Neuronal stem cell (in vitro differentiated cells): ENCODE data around the gene NR4A2.

ENCODE experiments used
- DNase-seq: peaks from one replicate; pipeline ENCODE4 v3.0.0-alpha.2; 2013; ENCODE audit warnings: low spot score
- H2AFZ ChIP-seq: one replicate; pipeline ENCODE4 v1.6.1; 2013; ENCODE audit warnings: mild to moderate bottlenecking, low read length, inconsistent platforms
- H2AK5ac ChIP-seq: 2 replicates; pipeline ENCODE4 v1.6.1; 2013; ENCODE audit warnings: low read depth, mild to moderate bottlenecking, inconsistent platforms, low read length, moderate library complexity, mixed read lengths
- H2BK120ac ChIP-seq: 2 replicates; pipeline ENCODE4 v1.6.1; 2013; ENCODE audit warnings: low read depth, mild to moderate bottlenecking, inconsistent platforms, low read length, moderate library complexity, mixed read lengths
- H2BK12ac ChIP-seq: one replicate; pipeline ENCODE4 v1.6.1; 2013; ENCODE audit warnings: low read length, inconsistent platforms
- H2BK15ac ChIP-seq: 2 replicates; pipeline ENCODE4 v1.6.1; 2013; ENCODE audit warnings: mild to moderate bottlenecking, low read length, inconsistent platforms, mixed read lengths
- H2BK5ac ChIP-seq: one replicate; pipeline ENCODE4 v1.6.1; 2013; ENCODE audit warnings: inconsistent platforms, mild to moderate bottlenecking, low read length, moderate library complexity
- H3K14ac ChIP-seq: one replicate; pipeline ENCODE4 v1.6.1; 2013; ENCODE audit warnings: low read length, inconsistent platforms
- H3K18ac ChIP-seq: 2 replicates; pipeline ENCODE4 v1.6.1; 2013; ENCODE audit warnings: low read length, inconsistent platforms
- H3K23ac ChIP-seq: 2 replicates; pipeline ENCODE4 v1.6.1; 2013; ENCODE audit warnings: low read depth, mild to moderate bottlenecking, mixed read lengths, low read length, inconsistent platforms; ENCODE audit not compliant: poor library complexity
- H3K27ac ChIP-seq: replicated peaks from 3 replicates; pipeline ENCODE4 v1.5.1; 2013; ENCODE audit warnings: low read length, inconsistent platforms
- H3K27me3 ChIP-seq, 3 experiments: 2 replicates each; pipeline ENCODE4 v1.6.1; 2013; ENCODE audit warnings: low read length in 3 of 3, mild to moderate bottlenecking in 2 of 3, inconsistent platforms in 1 of 3, low read depth in 1 of 3, mixed read lengths in 1 of 3, moderate library complexity in 1 of 3; ENCODE audit not compliant: control insufficient read depth in 3 of 3, insufficient read depth in 3 of 3
- H3K36me3 ChIP-seq, 2 donors: replicated peaks in 1 of 2; 2 replicates each; pipeline ENCODE4 v1.6.1; 2013; ENCODE audit warnings: low read length in 2 of 2; ENCODE audit not compliant: control insufficient read depth in 2 of 2, insufficient read depth in 2 of 2
- H3K4ac ChIP-seq: 2 replicates; pipeline ENCODE4 v1.6.1; 2013; ENCODE audit warnings: inconsistent platforms, mild to moderate bottlenecking, low read length, moderate library complexity
- H3K4me1 ChIP-seq, 2 donors: 1 replicate in 1 of 2; 2 replicates in 1 of 2; pipeline ENCODE4 v1.6.1; 2013; ENCODE audit warnings: low read length in 2 of 2, low read depth in 1 of 2; ENCODE audit not compliant: control insufficient read depth in 2 of 2, insufficient read depth in 1 of 2
- H3K4me2 ChIP-seq: one replicate; pipeline ENCODE4 v1.6.1; 2013; ENCODE audit warnings: mild to moderate bottlenecking, low read length, inconsistent platforms; ENCODE audit not compliant: insufficient read depth, poor library complexity, severe bottlenecking
- H3K4me3 ChIP-seq, 2 donors: 2 replicates each; pipeline ENCODE4 v1.5.1; 2013; ENCODE audit warnings: low read length in 2 of 2, mild to moderate bottlenecking in 2 of 2, inconsistent platforms in 1 of 2, moderate library complexity in 1 of 2
- H3K79me1 ChIP-seq: one replicate; pipeline ENCODE4 v1.6.1; 2013; ENCODE audit warnings: low read depth, mild to moderate bottlenecking, inconsistent platforms, low read length, moderate library complexity
- H3K9ac ChIP-seq: one replicate; pipeline ENCODE4 v1.6.1; 2013; ENCODE audit warnings: mild to moderate bottlenecking, low read depth, low read length, inconsistent platforms; ENCODE audit not compliant: poor library complexity
- H3K9me3 ChIP-seq, 2 donors: replicated peaks in 1 of 2; 2 replicates each; pipeline versions ENCODE3 to v1.6.1; 2013; ENCODE audit warnings: low read length in 2 of 2, mild to moderate bottlenecking in 2 of 2, inconsistent platforms in 1 of 2, low read depth in 1 of 2, mixed read lengths in 1 of 2, moderate library complexity in 1 of 2; ENCODE audit not compliant: control insufficient read depth in 2 of 2, insufficient read depth in 1 of 2
- H4K8ac ChIP-seq: one replicate; pipeline ENCODE4 v1.6.1; 2013; ENCODE audit warnings: low read depth, mild to moderate bottlenecking, inconsistent platforms, low read length, moderate library complexity
- H4K91ac ChIP-seq: one replicate; pipeline ENCODE4 v1.6.1; 2013; ENCODE audit warnings: low read length, low read depth, mild to moderate bottlenecking, inconsistent platforms; ENCODE audit not compliant: poor library complexity
- WGBS, 2 donors: extraction: QIAGEN DNeasy Blood & Tissue Kit; methylation state at CpG; one replicate each; pipeline ENCODE4 v1.1.7; 2013; ENCODE audit warnings: missing lambda C conversion rate in 2 of 2, mixed read lengths in 1 of 2; ENCODE audit not compliant: insufficient read length in 2 of 2, insufficient replicate concordance in 1 of 2; ENCODE audit errors: extremely low coverage in 2 of 2; 5-methylcytosine and 5-hydroxymethylcytosine counted together

The NR4A2 gene

DNA sequence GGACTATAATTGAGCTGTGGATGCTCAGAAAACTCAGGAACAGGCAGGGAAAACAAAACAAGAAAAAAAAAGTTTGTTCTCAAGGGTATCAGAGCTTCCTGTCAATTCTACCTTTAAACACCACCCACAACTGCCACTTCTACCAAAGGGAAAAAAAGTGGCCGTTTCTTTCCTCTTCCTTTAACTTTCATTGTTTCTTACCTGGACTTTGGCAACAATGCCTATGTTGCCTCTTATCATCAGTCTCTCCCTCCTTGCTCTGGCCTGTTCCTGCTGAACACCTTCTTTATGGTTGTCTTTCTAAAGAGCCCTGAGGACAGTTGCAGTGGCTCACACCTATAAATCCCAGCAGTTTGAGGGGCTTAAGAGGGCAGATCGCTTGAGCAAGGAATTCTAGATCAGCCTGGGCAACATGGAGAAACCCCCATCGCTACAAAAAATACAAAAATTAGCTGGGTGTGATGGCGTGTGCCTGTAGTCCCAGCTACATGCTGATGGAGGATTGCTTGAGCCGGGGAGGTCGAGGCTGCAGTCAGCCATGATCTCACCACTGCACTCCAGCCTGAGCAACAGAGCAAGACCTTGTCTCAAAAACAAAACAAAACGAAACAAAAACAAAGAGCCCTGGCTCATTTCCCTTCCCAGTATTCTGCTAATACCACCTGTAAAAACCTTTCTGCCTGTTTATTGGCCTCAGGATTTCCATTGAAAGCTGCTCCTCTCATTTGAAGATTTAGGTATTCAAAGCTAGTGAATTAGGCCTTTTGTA lies 18.0 kb upstream of the NR4A2 start:
- H3K4me1 ChIP-seq = peaks cover 0 to 2% of the 10 kb centered on the region in 2 donors
- WGBS, 2 donors = no CpG with 5 or more reads among the region's 7 CpGs
- no peak overlapping the region for H3K14ac ChIP-seq
- no peak overlapping the region for H3K27ac ChIP-seq
- H2BK120ac ChIP-seq = no peak overlapping the region
- peaks cover 0 to under 1% (median 0%) of the 10 kb centered on the region in 3 experiments for H3K27me3 ChIP-seq
- no peak overlapping the region for H3K4me2 ChIP-seq
- H3K4me3 ChIP-seq = no peak overlapping the region
- no peak overlapping the region for H4K91ac ChIP-seq
- H2AK5ac ChIP-seq = no peak overlapping the region
- H3K18ac ChIP-seq = no peak overlapping the region
- no peak overlapping the region for H2BK15ac ChIP-seq
- H2BK5ac ChIP-seq = no peak overlapping the region
- no peak overlapping the region for H4K8ac ChIP-seq
- no peaks in the 10 kb centered on the region for H3K36me3 ChIP-seq
- peaks cover 0 to 3% of the 10 kb centered on the region in 2 donors for H3K9me3 ChIP-seq
- H3K79me1 ChIP-seq = no peaks in the 10 kb centered on the region
- H3K23ac ChIP-seq = no peak overlapping the region
- H3K9ac ChIP-seq = no peak overlapping the region
- no peak overlapping the region for H2AFZ ChIP-seq
- no peak for DNase-seq
- H2BK12ac ChIP-seq = no peak overlapping the region
- H3K4ac ChIP-seq = no peak overlapping the region

DNA sequence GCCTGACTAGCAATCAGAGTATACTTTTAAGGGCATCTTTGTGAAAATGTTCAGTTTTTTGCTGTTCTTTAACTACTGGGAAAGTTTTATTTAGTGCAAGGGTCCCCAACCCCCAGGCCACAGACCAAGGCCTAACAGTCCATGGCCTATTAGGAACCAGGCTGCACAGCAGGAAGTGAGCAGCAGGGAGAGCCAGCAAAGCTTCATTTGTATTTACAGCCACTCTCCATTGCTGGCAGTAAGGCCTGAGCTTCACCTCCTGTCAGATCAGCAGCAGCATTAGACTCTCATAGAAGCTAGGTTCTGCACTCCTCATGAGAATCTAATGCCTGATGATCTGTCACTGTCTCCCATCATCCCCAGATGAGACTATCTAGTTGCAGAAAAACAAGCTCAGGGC lies 17.1 kb upstream of the NR4A2 start:
- Histone ChIP-seq H3K23ac (no peak overlapping the region), H3K36me3 (no peaks in the 10 kb centered on the region), H2BK5ac (no peak overlapping the region), H3K9ac (no peak overlapping the region), H3K79me1 (no peaks in the 10 kb centered on the region), H2AK5ac (no peak overlapping the region), H4K91ac (no peak overlapping the region), H2BK120ac (no peak overlapping the region), H3K9me3 (peaks cover 0 to 3% of the 10 kb centered on the region in 2 donors), H3K27me3 (peaks cover 0 to 10% (median 0%) of the 10 kb centered on the region in 3 experiments), H3K4me2 (no peak overlapping the region), H4K8ac (no peak overlapping the region), H3K4me3 (no peak overlapping the region), H3K4me1 (peaks cover 0 to 2% of the 10 kb centered on the region in 2 donors), H3K27ac (no peak overlapping the region), H3K14ac (no peak overlapping the region), H2BK15ac (no peak overlapping the region), H2AFZ (no peak overlapping the region), H2BK12ac (no peak overlapping the region), H3K4ac (no peak overlapping the region), H3K18ac (no peak overlapping the region)
- no peak for DNase-seq

DNA sequence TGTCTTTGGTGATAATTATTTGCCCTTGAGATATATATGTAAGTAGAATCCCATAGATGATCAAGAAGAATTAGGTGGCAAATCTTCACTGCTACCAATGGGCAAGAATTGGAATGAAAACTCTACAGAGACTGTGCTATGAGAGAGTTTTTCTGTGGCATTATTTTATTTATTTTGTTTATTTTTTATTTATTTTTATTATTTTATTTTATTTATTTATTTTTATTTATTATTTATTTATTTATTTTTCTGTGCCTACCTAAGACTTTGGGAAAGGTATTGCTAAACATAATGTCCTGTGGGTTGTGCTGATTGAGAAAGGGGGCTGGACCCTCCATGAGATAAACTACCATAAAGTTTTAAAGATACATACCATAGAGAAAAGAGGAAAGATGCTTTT lies 16.6 kb upstream of the NR4A2 start:
- Histone ChIP-seq H2BK12ac (no peak overlapping the region), H3K27me3 (peaks cover 0 to 14% (median 0%) of the 10 kb centered on the region in 3 experiments), H3K4me3 (no peak overlapping the region), H3K79me1 (no peaks in the 10 kb centered on the region), H3K27ac (no peak overlapping the region), H3K9ac (no peak overlapping the region), H3K4me2 (no peak overlapping the region), H3K36me3 (no peaks in the 10 kb centered on the region), H3K4ac (no peak overlapping the region), H2AK5ac (no peak overlapping the region), H2BK120ac (no peak overlapping the region), H2BK5ac (no peak overlapping the region), H3K4me1 (peaks cover 0 to 2% of the 10 kb centered on the region in 2 donors), H3K14ac (no peak overlapping the region), H2BK15ac (no peak overlapping the region), H3K23ac (no peak overlapping the region), H3K9me3 (peaks cover 0 to 3% of the 10 kb centered on the region in 2 donors), H2AFZ (no peak overlapping the region), H3K18ac (no peak overlapping the region), H4K91ac (no peak overlapping the region), H4K8ac (no peak overlapping the region)
- no peak for DNase-seq

DNA sequence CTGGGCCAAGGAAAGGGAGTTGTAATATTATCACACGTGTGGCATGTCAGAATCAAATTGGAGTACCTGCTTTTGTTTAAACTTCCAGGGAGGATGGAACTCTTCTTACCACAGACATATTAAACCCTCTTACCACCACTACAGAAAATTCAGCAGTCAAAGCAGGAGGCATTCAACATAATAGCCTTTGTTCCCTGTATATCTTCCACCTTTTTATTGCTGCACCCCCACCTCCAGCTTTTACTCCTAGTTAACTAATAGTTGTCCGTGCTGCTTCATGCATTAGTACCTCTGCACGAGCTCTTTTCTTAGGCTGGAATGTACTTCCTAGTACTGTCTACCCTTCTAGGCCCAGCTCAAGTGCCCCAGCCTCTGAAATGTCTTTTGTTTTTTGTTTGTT lies 14.9 kb upstream of the NR4A2 start:
- Histone ChIP-seq H3K79me1 (no peaks in the 10 kb centered on the region), H3K27me3 (peaks cover 0 to 26% (median 0%) of the 10 kb centered on the region in 3 experiments), H3K27ac (no peak overlapping the region), H3K18ac (no peak overlapping the region), H3K4me2 (no peak overlapping the region), H2AFZ (no peak overlapping the region), H2BK12ac (no peak overlapping the region), H3K4me3 (no peak overlapping the region), H3K36me3 (no peaks in the 10 kb centered on the region), H3K23ac (no peak overlapping the region), H3K14ac (no peak overlapping the region), H3K9me3 (peaks cover 0 to 3% of the 10 kb centered on the region in 2 donors), H2AK5ac (no peak overlapping the region), H2BK120ac (no peak overlapping the region), H2BK5ac (no peak overlapping the region), H2BK15ac (no peak overlapping the region), H4K91ac (no peak overlapping the region), H4K8ac (no peak overlapping the region), H3K4me1 (peaks cover 0 to 2% of the 10 kb centered on the region in 2 donors), H3K4ac (no peak overlapping the region), H3K9ac (no peak overlapping the region)
- no peak for DNase-seq
- whole genome bisulfite sequencing, 2 donors = no CpG with 5 or more reads among the region's 3 CpGs
